ENCODE results near the gene CSPG4.
"Not testable (repeated sequence)": the region's sequence is repeated elsewhere in the genome, so short reads cannot be mapped to it uniquely, and the experiment has no call there.

Gene CSPG4

GRCh38 chr15:75688278-75688557 is 24.4 kb downstream of the CSPG4 start:
- DNase-seq (ENCODE audit: low read depth): no peak

GRCh38 chr15:75687486-75688277 is 25.0 kb downstream of the CSPG4 start:
- no peak for DNase-seq (ENCODE audit: low read depth)

DNA sequence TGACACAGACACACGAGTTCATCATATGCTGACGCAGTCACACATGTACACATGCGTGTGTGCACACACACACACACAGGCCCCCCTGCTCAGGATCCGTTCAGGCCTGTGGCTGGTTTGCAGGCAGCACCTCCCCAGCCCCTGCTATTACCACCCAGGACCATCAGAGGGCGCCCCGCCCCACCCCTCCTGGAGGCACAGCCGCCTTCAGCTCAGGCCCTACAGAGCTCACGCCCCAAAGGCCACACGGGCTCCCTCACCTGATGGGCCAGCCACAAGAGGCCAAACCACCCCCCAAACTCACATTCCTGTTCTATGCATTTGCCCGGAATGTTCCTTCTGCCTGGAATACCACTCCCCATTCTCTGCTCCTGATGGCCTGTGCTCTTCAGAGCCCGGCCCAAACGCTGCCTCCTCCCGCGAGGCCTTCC is 26.4 kb downstream of the CSPG4 start:
- peak; percentile 39 for DNase-seq (ENCODE audit: low read depth)

- no peak for DNase-seq (ENCODE audit: low read depth)
Measured at GRCh38 chr15:75685195-75685594, 27.5 kb downstream of the CSPG4 start.

DNA sequence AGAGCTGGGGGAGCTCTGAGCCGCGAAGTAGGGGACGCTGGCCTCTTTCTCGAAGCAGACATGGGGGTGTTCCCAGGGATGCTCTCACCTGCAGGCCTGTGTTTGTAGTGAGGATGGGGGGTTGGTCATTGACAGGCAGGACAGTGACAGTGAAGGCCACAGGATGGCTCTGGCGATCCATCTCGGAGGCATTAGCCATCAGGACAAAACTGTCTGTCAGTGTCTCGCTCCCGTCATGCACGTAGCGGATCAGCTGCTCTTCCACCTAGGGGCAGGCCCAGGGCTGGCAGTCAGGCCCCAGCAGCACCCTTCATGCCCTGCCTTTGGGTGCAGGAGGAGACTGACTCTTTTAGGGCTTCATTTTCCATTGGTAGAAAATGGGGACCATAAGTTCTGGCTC is 28.0 kb downstream of the CSPG4 start:
- no peak for DNase-seq (ENCODE audit: low read depth)

DNA sequence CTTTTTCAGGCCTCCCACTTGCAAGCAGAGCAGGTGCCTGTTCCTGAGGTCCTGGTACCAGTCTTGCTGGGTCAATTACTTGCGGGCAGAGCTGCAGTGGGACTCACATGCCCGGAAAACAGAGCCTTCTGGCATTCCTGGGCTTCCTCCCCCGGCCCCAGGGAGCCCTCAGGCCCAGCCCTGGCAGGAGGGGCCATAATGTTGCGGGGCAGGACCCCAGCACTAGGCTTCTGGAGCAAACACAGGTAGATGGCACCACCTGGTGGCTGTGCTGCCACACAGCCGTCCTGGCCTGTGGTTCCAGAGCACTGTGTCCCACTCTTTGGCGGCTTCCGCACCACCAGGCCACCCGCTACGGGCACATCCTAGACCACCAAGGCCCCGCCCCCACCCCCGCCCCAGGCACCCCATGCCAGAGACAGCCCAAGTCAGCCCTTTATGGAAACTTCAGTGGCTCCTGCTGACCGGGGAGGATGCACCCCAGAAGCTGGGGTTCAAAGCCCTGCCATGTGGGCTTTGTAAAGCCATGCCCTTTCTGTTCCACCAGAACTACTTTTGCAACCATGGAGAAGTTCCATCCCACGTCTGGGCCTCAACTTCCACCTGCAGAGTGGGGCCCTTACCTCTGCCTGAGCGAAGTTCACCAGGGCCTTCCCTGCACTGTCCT is 28.9 kb downstream of the CSPG4 start:
- peak; percentile 35 for DNase-seq (ENCODE audit: low read depth)

DNA sequence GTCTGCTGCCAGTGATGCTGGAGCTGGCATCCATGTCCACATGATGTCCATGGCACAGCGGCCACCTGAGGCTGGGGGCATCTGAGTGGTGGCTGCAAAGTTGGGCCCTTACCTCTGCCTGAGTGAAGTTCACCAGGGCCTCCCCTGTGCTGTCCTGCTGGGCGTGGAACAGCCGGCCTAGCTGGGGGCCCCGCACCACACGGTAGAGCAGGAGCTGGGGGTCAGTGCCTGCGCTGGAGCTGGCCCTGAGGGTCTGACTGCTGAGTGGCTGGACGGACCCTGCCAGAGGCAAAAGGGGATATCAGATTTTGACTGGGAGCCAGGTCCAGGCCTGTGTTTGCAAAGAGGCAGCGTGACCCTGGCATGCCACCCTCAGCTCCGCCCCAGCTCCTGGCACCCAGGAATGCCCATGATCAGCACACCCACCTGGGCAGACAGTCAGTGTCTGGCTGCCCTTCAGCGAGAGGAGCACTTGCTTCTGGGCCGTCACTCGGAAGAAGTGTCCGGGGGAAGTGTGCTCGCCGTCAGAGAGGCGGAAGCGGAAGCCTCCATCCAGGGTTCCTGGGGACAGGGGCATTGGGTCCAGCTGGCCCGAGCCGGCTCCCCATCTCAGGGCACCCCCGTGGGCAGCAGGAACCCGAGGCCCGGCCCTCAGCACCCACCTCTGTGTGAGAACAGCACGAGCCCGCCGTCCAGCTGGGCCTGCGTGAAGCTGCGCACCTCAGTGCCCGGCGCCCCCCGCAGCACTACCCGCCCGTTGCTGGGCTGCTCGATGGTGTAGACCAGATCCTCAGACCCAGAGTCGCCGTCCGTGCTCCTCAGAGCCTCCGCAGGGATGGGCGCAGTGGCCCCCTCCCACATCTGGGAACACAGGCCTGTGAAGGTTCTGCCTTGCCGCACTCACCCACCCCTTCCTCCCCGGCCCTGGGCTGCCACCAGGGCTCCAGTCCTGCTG is 30.2 kb downstream of the CSPG4 start:
- DNase-seq (ENCODE audit: low read depth): no peak

- no peak for DNase-seq (ENCODE audit: low read depth)
Measured at GRCh38 chr15:75680007-75680789, 32.5 kb downstream of the CSPG4 start.

- not testable (repeated sequence) for DNase-seq (ENCODE audit: low read depth)
Measured at GRCh38 chr15:75678324-75678690, 34.3 kb downstream of the CSPG4 start.

GRCh38 chr15:75677465-75678323 is 35.0 kb downstream of the CSPG4 start:
- DNase-seq (ENCODE audit: low read depth): no peak

DNA sequence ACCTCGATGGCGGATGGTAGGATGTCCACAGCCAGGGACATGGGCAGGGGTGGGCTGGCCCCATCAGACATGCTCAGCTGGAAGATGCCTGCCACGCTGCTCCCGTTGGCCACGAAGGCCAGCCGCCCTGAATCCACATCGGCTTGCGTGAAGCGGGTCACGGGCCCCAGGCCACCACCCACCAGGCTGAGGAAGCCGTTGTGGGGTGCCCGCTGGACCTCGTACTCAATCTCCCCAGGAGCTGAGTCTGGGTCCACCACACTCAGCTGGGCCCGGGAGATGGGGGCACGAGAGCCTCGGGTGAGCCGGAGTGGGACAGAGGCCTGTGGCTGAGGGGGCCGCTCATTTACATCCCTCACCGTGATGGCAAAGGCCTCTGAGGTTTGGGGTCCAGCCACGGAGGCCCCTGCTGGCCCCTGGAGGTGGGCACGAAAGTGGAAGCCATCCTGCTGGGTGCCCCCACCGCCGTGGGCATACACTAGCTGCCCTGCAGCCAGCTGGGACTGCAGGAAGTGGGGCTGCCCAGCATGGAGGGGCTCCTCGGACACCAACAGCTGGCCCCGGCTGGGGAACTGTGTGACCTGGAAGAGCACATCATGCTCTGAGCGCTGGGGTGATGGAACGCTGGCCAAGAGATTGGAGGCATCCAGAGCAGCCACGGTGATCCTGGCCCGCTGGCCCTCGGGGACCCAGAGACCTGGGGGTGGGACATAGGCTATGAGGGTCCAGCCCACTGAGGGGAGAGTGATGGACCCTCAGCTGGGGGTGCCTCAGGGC is 35.8 kb downstream of the CSPG4 start:
- no peak for DNase-seq (ENCODE audit: low read depth)

DNA sequence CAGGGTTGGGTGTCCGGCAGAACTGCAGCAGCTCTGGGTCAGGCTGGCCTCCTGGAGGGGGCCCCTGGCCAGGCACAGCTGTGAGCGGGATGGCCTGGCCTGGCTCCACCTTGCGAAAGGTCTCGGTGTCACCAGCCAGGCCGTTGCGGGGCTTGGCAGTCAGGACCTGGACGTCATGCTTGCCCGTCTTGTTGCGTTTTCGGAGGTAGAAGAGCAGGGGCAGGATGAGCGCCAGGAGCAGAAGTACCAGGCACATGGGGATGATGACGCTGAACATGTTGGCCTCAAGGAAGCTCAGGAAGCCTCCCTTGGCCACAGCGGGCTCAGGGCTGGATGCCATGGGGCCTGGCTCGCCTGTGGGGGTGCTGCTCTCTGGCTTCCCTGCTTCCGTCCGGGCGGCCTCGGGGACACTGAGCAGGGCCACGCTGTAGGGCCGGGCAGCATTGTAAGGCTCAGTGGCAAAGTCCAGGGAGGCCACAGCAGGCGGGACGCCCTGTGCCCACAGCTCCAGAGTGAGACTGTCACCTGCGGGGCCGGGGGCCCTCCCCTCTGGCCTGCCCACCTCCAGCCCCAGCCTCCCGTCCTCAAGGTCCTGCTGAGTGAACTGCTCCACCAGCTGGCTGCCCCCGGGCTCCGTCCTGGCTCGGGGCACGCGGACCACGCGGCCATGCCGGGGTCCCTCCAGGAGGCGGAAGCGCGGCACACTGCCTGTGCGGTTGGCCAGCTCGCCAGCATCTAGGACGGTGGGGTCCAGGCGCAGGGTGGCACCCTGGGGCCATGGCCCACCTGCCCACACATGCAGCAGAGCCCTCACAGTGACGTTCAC is 36.9 kb downstream of the CSPG4 start:
- no peak for DNase-seq (ENCODE audit: low read depth)

- no peak for DNase-seq (ENCODE audit: low read depth)
Measured at GRCh38 chr15:75674366-75674765, 38.3 kb downstream of the CSPG4 start.

GRCh38 chr15:75673426-75674235 is 39.0 kb downstream of the CSPG4 start:
- DNase-seq (ENCODE audit: low read depth): peak; percentile 77

DNA sequence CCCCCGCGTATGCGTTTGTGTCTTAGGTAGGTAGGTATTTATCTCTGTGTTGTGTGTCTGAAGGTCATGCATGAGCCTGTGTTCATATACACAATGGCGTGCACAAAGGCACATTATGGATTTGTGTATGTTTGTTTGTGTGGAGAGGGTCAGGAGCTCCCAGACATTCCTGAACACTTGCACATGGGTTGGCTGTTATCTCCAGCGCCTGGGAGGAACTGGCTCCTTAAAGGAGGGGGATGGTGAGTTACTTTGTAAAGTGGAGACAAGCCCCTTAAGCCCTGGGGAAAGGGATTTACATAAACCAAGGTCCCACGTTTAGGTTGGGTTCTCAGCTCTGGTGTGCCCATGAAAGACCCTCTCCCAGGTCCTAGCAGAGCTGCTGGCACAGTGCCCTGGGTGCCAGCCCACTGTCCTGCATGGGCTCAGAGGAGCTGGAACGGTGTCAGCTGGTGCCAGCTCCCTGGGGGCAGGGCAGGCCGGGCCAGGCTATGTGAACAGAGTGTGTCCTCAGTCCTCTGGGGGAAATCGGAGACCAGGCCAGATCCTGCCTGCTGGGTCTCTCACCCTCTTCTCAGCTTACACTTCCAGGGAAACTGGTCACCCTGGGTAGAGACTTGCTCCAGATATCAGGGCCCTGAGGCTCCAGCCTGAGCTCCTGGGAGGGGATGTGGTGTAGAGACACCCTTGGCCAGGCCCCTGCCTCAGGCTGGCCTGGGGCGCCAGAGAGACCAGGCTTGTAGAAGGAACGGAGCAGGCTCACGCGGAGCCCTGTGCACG is 39.8 kb downstream of the CSPG4 start:
- peak; percentile 86 for DNase-seq (ENCODE audit: low read depth)

GRCh38 chr15:75671730-75672602 is 40.7 kb downstream of the CSPG4 start:
- no peak for DNase-seq (ENCODE audit: low read depth)

GRCh38 chr15:75669879-75670212 is 42.8 kb downstream of the CSPG4 start:
- DNase-seq (ENCODE audit: low read depth): no peak

Data from iris pigment epithelial cell (primary cell).